Activated CD8-positive, alpha-beta memory T cell treated with anti-CD3 and anti-CD28 coated beads for 1 hour (primary cell): Measurements from ENCODE around the gene PTGES3L.
"Not testable (repeated sequence)": the region's sequence is repeated elsewhere in the genome, so short reads cannot be mapped to it uniquely, and the experiment has no call there.

Experiments
- DNase-seq, 2 donors: peaks; one replicate each; pipeline ENCODE4 v3.0.0-alpha.2; 2020; ENCODE audit warnings: low read depth in 1 of 2; ENCODE audit errors: extremely low read depth in 1 of 2

The PTGES3L gene

GRCh38 chr17:42982266-42982665 is 2.4 kb upstream of the PTGES3L start:
- no peak for DNase-seq

- DNase-seq: peak in 1 of 2 donors; percentile 30
Measured at GRCh38 chr17:42980766-42981397, 1.0 kb upstream of the PTGES3L start.

GRCh38 chr17:42980274-42980765 is 440 bp upstream of the PTGES3L start, which contains the start of gene RUNDC1:
Gene RUNDC1, plus strand, starts transcription at chr17:42980565. Its CDS starts 12 bp downstream, at chr17:42980577.
- peak; percentile 71 to 89 for DNase-seq

- not testable (repeated sequence) for DNase-seq
Measured at GRCh38 chr17:42975701-42976100, 4.2 kb downstream of the PTGES3L start.

- DNase-seq: no peak
Measured at GRCh38 chr17:42975265-42975664, 4.6 kb downstream of the PTGES3L start.

GRCh38 chr17:42973323-42973722 is 6.6 kb downstream of the PTGES3L start:
- DNase-seq: not testable (repeated sequence)

GRCh38 chr17:42971589-42971988 is 8.3 kb downstream of the PTGES3L start:
- DNase-seq: no peak

- DNase-seq: no peak
Measured at GRCh38 chr17:42969001-42969581, 10.8 kb downstream of the PTGES3L start.

GRCh38 chr17:42967925-42968324 is 12.0 kb downstream of the PTGES3L start:
- no peak for DNase-seq

GRCh38 chr17:42964161-42964932 is 15.5 kb downstream of the PTGES3L start, which contains the start of gene AARSD1:
Gene AARSD1, minus strand, starts transcription at chr17:42964454. Its CDS starts 14 bp downstream, at chr17:42964440.
- peak; percentile 73 to 77 for DNase-seq

- no peak for DNase-seq
Measured at GRCh38 chr17:42953669-42954068, 26.2 kb downstream of the PTGES3L start.

GRCh38 chr17:42950044-42950783 is 29.7 kb downstream of the PTGES3L start:
- DNase-seq: no peak

GRCh38 chr17:42946812-42947211 is 33.1 kb downstream of the PTGES3L start:
- DNase-seq: no peak

- no peak for DNase-seq
Measured at GRCh38 chr17:42944211-42944610, 35.7 kb downstream of the PTGES3L start.

- DNase-seq: no peak
Measured at GRCh38 chr17:42937712-42938596, 41.9 kb downstream of the PTGES3L start.

- no peak for DNase-seq
Measured at GRCh38 chr17:42929497-42929844, 50.4 kb downstream of the PTGES3L start.

GRCh38 chr17:42928714-42929496 is 51.0 kb downstream of the PTGES3L start:
- no peak for DNase-seq

- DNase-seq: no peak
Measured at GRCh38 chr17:42924891-42925290, 55.0 kb downstream of the PTGES3L start.

- not testable (repeated sequence) for DNase-seq
Measured at GRCh38 chr17:42923472-42923871, 56.4 kb downstream of the PTGES3L start.
